GM21526 (cell line): ENCODE measurements around the gene SLC35G4.
"Not testable (repeated sequence)": the region's sequence is repeated elsewhere in the genome, so short reads cannot be mapped to it uniquely, and the experiment has no call there.

ENCODE experiments used
- ATAC-seq: cut with Tn5 transposase; IDR thresholded peaks from one replicate; pipeline ENCODE4 v1.9.1; 2021; ENCODE audit warnings: moderate library complexity; ENCODE audit not compliant: unreplicated experiment, low FRiP score

Gene SLC35G4

GRCh38 chr18:11609488-11609887 lies at the start of gene SLC35G4:
SLC35G4 (plus strand) TSS chr18:11609596; CDS start chr18:11609596, 0 bp downstream.
- ATAC-seq, result not testable (repeated sequence)

GRCh38 chr18:11561293-11561692 lies 48.1 kb upstream of the SLC35G4 start:
- no peak for ATAC-seq

- no peak for ATAC-seq
Observed at GRCh38 chr18:11565716-11566115, 43.7 kb upstream of the SLC35G4 start.

GRCh38 chr18:11566236-11566965 lies 43.0 kb upstream of the SLC35G4 start:
- ATAC-seq, result no peak

DNA sequence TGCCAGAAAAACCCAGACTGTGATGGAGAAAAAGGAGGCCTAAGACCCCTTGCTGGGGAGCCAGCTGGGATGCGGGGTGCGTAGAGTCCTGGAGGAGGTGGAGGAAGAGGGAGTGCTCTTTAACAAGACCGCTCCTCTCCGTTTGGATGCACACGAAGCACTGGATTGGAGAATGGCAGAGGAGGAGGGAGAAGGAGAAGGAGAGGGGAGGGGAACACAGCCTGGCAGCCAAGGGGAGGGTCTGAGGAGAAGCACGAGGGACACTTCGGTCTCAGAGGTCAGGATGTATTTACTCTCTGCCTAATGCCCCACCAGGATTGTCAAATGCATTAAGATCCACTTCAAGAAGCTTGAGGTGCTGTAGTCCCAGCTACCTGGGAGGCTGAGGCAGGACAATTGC lies 42.0 kb upstream of the SLC35G4 start:
- ATAC-seq, result no peak

- no peak for ATAC-seq
Observed at GRCh38 chr18:11570073-11570588, 39.3 kb upstream of the SLC35G4 start.

DNA sequence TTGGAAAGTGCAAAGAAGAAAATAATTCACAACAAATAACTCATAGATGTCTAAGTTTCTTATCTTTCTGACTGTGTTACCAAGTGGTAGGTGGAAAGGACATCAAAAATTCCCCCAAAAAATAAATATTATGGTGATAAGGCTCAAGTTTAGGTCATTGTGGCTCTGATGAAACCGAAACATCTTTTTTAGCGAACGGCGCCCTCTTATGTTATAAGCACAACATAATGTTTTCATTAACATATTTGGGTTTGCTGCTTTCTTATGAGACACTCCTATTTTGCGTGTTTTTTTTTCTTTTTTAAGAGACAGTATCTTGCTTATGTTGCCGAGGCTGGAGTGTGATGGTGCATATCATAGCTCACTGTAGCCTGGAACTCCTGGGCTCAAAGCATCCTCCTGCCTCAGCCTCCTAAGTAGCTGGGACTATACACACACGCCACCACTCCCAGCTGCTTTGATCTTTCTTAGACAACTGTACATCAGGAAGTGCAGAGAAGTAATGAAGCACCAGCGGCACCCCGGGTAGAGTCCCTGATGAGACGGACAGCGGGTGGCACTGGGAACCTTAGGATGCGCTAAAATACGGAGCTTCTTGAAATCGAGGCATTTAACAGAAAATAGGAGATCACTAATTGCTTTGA lies 38.5 kb upstream of the SLC35G4 start:
- ATAC-seq, result no peak

GRCh38 chr18:11572201-11572600 lies 37.2 kb upstream of the SLC35G4 start:
- ATAC-seq, result no peak

DNA sequence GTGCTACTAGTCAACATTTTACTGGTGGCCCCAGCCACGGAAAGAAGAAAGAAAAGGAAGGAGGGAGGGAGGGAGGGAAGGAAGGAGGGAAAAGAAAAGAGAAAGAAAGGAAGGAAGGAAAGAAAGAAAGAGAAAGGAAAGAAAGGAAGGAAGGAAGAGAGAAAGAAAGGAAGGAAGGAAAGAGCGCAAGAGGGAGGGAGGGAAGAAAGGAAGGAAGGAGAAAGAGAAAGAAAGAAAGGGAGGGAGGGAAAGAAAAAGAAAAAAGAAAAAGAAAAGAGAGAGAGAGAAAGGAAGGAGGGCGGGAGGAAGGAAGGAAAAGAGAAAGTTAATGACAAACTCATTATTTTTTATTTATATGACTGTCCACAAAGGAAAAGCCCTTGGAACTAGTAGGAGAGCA lies 34.9 kb upstream of the SLC35G4 start:
- ATAC-seq, result no peak

DNA sequence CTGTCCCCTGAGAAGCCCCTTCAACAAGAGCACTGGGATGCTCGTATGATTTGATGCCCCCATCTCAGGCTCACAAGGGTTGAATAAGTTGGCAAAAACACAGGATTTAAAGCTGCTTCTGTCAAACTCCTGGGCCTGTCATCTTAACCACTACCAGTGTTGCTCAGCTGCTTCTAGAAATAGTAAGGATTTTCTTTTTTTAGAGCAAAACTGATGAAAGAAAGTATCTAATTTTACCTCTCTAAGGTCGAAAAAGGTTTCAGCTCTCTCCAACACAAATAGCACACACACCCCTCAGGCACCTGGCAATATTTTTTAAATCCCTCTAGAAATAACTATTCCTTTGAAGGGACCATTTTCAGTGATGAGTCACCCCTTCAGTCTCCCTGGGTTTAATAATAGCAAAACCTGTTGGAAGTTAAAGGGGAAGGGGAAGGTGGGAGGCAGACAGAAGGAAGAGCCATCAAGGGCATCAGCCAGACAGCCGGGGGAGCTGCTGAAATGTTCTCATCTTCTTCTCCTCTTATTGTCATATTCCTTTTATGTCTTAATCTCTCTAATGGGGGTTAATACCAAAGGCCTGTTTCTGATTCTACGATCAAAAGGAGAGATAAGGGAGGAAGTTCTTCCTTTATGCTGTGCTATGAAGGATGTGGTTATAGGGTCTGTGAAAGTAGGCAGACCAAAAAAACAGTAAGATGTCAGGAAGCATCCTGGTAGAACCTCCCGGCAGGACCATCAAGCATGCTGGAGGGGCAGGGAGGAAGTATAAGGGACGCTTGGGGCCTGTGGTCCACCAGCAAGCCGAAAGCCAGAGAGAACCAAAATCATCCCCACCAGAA lies 31.9 kb upstream of the SLC35G4 start:
- no peak for ATAC-seq

GRCh38 chr18:11578799-11579198 lies 30.6 kb upstream of the SLC35G4 start:
- no peak for ATAC-seq

DNA sequence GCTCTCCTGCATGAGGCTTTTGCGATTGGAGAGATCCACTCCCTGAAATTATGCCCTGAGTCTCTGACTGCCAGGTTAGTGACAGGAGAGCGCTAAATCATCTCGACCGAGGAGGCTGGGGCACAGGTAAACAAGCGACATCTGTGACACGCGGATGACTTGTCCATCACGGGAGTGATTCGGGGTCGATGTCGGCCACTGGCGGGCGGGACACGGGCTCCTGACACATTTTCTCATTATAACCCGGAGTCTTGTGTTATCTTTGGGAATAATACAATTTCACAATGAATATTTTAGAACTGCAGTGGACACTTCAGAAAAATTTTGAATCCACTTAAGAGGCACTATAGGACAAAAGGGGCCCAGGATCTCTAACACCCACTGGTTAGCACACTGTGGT lies 29.5 kb upstream of the SLC35G4 start:
- ATAC-seq, result no peak

GRCh38 chr18:11581286-11581685 lies 28.1 kb upstream of the SLC35G4 start:
- ATAC-seq, result no peak

- no peak for ATAC-seq
Observed at GRCh38 chr18:11585596-11585995, 23.8 kb upstream of the SLC35G4 start.

DNA sequence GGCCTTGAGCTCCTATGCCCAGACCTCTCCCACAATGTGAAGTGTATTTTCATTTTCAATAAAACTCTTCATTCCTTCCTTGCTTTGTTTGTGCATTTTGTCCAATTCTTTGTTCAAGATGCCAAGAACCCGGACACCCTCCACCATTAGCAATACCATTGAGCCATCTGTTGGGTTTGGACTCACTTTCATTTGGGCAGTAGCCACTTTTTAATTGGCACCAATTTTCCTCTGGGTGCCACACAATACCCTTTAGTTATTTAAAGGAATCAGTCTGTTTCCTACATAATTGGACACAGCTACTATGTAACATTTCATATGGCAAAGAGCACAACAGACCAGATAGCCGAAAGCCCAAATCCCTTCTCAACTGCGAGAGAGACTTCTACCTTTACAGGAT lies 22.5 kb upstream of the SLC35G4 start:
- ATAC-seq, result no peak

- ATAC-seq, result no peak
Observed at GRCh38 chr18:11587432-11587831, 22.0 kb upstream of the SLC35G4 start.

GRCh38 chr18:11587846-11588245 lies 21.6 kb upstream of the SLC35G4 start:
- ATAC-seq, result no peak

DNA sequence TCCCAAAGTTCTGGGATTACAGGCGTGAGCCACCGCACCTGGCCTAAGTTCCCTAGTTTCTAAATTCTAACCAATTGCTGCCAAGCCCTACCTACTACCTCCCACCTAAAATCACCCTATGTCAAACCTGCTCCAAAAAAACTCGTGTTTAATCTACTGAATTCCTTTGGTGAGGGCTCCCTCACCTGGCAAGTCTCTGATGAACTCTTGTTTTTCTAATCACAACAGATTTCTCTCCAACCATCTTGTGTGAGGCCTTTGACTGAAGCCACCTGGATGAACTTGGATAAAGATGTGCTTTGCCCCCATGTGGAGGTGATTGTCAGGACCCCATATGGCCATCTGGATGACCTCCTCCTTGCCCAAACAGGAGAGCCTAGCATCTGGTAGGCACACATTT lies 17.4 kb upstream of the SLC35G4 start:
- no peak for ATAC-seq

DNA sequence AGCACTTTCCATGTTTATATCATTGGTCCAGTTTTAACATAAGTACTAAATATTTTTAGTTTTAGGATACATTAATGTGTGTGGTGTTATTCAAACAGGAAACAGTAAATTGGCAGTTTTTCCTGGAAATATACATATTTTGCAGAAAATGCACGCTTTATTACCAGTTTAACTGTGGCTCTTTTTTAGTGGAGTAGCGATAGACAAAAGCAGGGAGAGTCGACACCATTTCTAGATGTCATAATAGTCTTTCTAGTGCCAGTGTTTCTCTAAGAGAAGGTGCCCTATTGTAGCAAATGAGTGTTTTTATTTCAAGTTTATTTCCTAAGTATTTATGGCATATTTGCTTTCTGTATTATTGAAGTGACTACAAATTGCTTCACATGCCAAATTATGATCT lies 9.1 kb upstream of the SLC35G4 start:
- no peak for ATAC-seq

DNA sequence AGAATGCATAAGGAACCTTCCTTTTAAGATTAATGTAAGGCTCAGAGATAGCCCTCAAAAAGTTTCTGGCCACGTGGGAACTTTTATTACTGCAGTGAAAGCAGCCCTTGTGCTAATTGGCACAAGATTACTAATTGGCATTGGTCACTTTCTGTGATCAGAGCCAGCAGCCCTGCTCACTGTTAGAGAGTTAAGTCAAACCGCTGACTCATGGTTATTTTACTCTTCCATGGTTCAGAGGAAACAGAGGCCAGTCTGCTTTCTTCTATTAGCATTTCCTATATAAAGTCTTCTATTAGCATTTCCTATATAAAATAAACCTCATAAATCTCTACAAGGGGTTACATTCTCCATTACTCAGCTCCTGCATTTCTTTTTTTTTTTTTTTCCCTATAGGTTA lies 1.5 kb upstream of the SLC35G4 start:
- ATAC-seq, result no peak

- ATAC-seq, result not testable (repeated sequence)
Observed at GRCh38 chr18:11608618-11609017, 778 bp upstream of the SLC35G4 start.
